Measurements from ENCODE around the gene ACSS1.
A peak's percentile ranks its signal among the peaks of the same experiment; 100 is the strongest.

The ACSS1 gene

GRCh38 chr20:25083141-25083772, 25.3 kb upstream of the ACSS1 start:
- DNase-seq (ENCODE audit: low spot score) (peak; percentile 49), ATAC-seq (ENCODE audit: low read depth) (no peak)
- TF ChIP-seq CTCF (IDR thresholded peaks at IDR 0.05; ENCODE audit: poor library complexity, severe bottlenecking): no peak
- Histone ChIP-seq H3K4me3 (ENCODE audit: severe bottlenecking) (no peak overlapping the region), H3K27me3 (ENCODE audit: insufficient read depth, poor library complexity, severe bottlenecking) (peaks cover 90% of the 10 kb centered on the region), H3K9me3 (ENCODE audit: severe bottlenecking) (no peaks in the 10 kb centered on the region), H3K4me1 (ENCODE audit: insufficient read depth, poor library complexity, severe bottlenecking) (no peaks in the 10 kb centered on the region), H3K36me3 (ENCODE audit: low read depth) (no peaks in the 10 kb centered on the region), H3K27ac (ENCODE audit: poor library complexity, severe bottlenecking) (no peak overlapping the region)

- Histone ChIP-seq H3K9me3 (ENCODE audit: severe bottlenecking) (no peaks in the 10 kb centered on the region), H3K4me1 (ENCODE audit: insufficient read depth, poor library complexity, severe bottlenecking) (no peaks in the 10 kb centered on the region), H3K4me3 (ENCODE audit: severe bottlenecking) (no peak overlapping the region), H3K27me3 (ENCODE audit: insufficient read depth, poor library complexity, severe bottlenecking) (peaks cover 94% of the 10 kb centered on the region), H3K27ac (ENCODE audit: poor library complexity, severe bottlenecking) (no peak overlapping the region), H3K36me3 (ENCODE audit: low read depth) (no peaks in the 10 kb centered on the region)
- TF ChIP-seq CTCF (IDR thresholded peaks at IDR 0.05; ENCODE audit: poor library complexity, severe bottlenecking): no peak
- ATAC-seq (ENCODE audit: low read depth): no peak
- peak; percentile 54 for DNase-seq (ENCODE audit: low spot score)
These were observed 24.5 kb upstream of the ACSS1 start for GRCh38 chr20:25082498-25082873.

- DNase-seq (ENCODE audit: low spot score) (peak; percentile 58), ATAC-seq (ENCODE audit: low read depth) (0 out of 3 replicates have a peak, but pooled peaks have one; percentile 6)
- Histone ChIP-seq H3K4me1 (ENCODE audit: insufficient read depth, poor library complexity, severe bottlenecking) (no peaks in the 10 kb centered on the region), H3K36me3 (ENCODE audit: low read depth) (no peaks in the 10 kb centered on the region), H3K4me3 (ENCODE audit: severe bottlenecking) (no peak within 1 kb of the TSS), H3K27me3 (ENCODE audit: insufficient read depth, poor library complexity, severe bottlenecking) (peaks cover 100% of the 10 kb centered on the region), H3K9me3 (ENCODE audit: severe bottlenecking) (no peaks in the 10 kb centered on the region), H3K27ac (ENCODE audit: poor library complexity, severe bottlenecking) (no peak within 1 kb of the TSS)
- no peak for TF ChIP-seq CTCF (IDR thresholded peaks at IDR 0.05; ENCODE audit: poor library complexity, severe bottlenecking)
These were observed 24.0 kb upstream of the ACSS1 start, which contains the start of gene VSX1 for GRCh38 chr20:25081730-25082497. VSX1 (minus strand) TSS chr20:25082141; CDS start chr20:25082096, 45 bp downstream.

GRCh38 chr20:25081065-25081729, 23.3 kb upstream of the ACSS1 start:
- Histone ChIP-seq H3K27ac (ENCODE audit: poor library complexity, severe bottlenecking) (no peak overlapping the region), H3K36me3 (ENCODE audit: low read depth) (no peaks in the 10 kb centered on the region), H3K9me3 (ENCODE audit: severe bottlenecking) (no peaks in the 10 kb centered on the region), H3K4me3 (ENCODE audit: severe bottlenecking) (no peak overlapping the region), H3K4me1 (ENCODE audit: insufficient read depth, poor library complexity, severe bottlenecking) (no peaks in the 10 kb centered on the region), H3K27me3 (ENCODE audit: insufficient read depth, poor library complexity, severe bottlenecking) (peaks cover 93% of the 10 kb centered on the region)
- DNase-seq (ENCODE audit: low spot score): peak; percentile 67
- ATAC-seq (ENCODE audit: low read depth): no peak
- peak; percentile 11 for TF ChIP-seq CTCF (IDR thresholded peaks at IDR 0.05; ENCODE audit: poor library complexity, severe bottlenecking)
